GM12892 (cell line): ENCODE results near the gene VCL.
"Not testable (repeated sequence)": the region's sequence is repeated elsewhere in the genome, so short reads cannot be mapped to it uniquely, and the experiment has no call there.

Experiments
- DNase-seq: peaks from one replicate; pipeline ENCODE4 v3.0.0; 2011; ENCODE audit not compliant: insufficient read length
- FAIRE-seq: peaks from 2 replicates; lab custom pipeline; 2011; peaks lifted over from hg19 to GRCh38; lab: Jason Lieb, UNC
- POLR2A ChIP-seq: IDR thresholded peaks from 2 replicates; pipeline ENCODE4 v1.6.1; 2011; ENCODE audit warnings: low read depth, low read length, control low read depth
- POLR2AphosphoS5 ChIP-seq: IDR thresholded peaks from 2 replicates; pipeline ENCODE4 v1.6.1; 2011; ENCODE audit warnings: low read depth, low read length, control low read depth
- TAF1 ChIP-seq: IDR thresholded peaks from 2 replicates; pipeline ENCODE4 v1.6.1; 2011; ENCODE audit warnings: low read depth, mild to moderate bottlenecking, control low read depth, low read length, borderline replicate concordance

VCL gene

GRCh38 chr10:73964743-73965142, 33.2 kb upstream of the VCL start:
- DNase-seq (no peak), FAIRE-seq (no peak)
- TF ChIP-seq TAF1: no peak
- no peak for TF ChIP-seq POLR2AphosphoS5
- no peak for TF ChIP-seq POLR2A

- DNase-seq, FAIRE-seq: not testable (repeated sequence)
These were observed 32.5 kb upstream of the VCL start for GRCh38 chr10:73965267-73965889.

GRCh38 chr10:73965890-73966768, 31.8 kb upstream of the VCL start:
- no peak for TF ChIP-seq POLR2A
- TF ChIP-seq TAF1: no peak
- TF ChIP-seq POLR2AphosphoS5: no peak
- FAIRE-seq (no peak), DNase-seq (no peak)

GRCh38 chr10:73967022-73967429, 30.9 kb upstream of the VCL start:
- no peak for TF ChIP-seq TAF1
- DNase-seq (no peak), FAIRE-seq (no peak)

DNA sequence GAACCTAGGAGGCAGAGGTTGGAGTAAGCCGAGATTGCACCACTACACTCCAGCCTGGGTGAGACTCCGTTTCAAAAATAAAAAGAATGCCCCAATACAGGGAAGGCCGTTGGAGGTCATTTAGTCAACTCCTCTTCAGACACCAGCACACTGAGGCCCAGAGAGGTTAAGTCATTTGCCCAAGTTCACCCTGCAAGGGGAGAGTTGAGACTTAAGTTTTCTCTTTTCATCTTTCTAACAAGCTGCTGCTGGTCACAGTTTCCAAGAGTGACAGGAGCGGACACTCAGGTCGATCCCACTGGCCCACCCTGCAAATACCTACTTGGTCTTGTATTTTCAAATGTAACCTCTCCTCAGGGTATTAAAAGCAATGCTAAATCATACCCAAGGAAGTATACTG, 30.4 kb upstream of the VCL start:
- no peak for DNase-seq
- TF ChIP-seq POLR2A (no peak), POLR2AphosphoS5 (no peak), TAF1 (no peak)
- no peak for FAIRE-seq

GRCh38 chr10:73968098-73968521, 29.8 kb upstream of the VCL start:
- no peak for FAIRE-seq
- no peak for TF ChIP-seq TAF1
- TF ChIP-seq POLR2AphosphoS5: no peak
- TF ChIP-seq POLR2A: no peak
- DNase-seq: no peak

GRCh38 chr10:73969224-73969841, 28.6 kb upstream of the VCL start:
- DNase-seq (no peak), FAIRE-seq (no peak)
- TF ChIP-seq POLR2A: no peak

DNA sequence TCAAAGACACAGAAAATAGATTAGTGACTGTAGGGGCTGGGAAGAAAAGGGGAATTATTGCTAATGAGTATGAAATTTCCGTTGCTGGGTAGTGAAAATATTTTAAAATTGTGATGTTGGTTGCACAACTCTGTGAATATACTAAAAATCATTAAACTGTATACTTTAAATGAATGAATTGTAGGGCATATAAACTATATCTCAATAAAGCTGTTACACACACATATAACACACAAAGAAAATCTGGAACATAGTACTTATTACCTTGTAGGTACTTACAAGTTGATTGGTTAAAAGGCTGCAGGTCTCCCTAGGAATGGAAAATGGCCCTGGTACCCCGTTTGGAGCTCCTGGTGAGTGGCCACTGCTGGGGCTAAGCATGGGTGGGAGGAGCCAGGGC, 27.1 kb upstream of the VCL start:
- FAIRE-seq (no peak), DNase-seq (no peak)
- TF ChIP-seq TAF1: no peak

GRCh38 chr10:73971636-73972354, 26.1 kb upstream of the VCL start:
- FAIRE-seq: no peak
- DNase-seq: no peak
- no peak for TF ChIP-seq TAF1
- no peak for TF ChIP-seq POLR2AphosphoS5
- TF ChIP-seq POLR2A: no peak

- TF ChIP-seq POLR2AphosphoS5 (no peak), TAF1 (no peak), POLR2A (no peak)
- DNase-seq (no peak), FAIRE-seq (no peak)
These were observed 24.5 kb upstream of the VCL start for GRCh38 chr10:73973427-73973826.

DNA sequence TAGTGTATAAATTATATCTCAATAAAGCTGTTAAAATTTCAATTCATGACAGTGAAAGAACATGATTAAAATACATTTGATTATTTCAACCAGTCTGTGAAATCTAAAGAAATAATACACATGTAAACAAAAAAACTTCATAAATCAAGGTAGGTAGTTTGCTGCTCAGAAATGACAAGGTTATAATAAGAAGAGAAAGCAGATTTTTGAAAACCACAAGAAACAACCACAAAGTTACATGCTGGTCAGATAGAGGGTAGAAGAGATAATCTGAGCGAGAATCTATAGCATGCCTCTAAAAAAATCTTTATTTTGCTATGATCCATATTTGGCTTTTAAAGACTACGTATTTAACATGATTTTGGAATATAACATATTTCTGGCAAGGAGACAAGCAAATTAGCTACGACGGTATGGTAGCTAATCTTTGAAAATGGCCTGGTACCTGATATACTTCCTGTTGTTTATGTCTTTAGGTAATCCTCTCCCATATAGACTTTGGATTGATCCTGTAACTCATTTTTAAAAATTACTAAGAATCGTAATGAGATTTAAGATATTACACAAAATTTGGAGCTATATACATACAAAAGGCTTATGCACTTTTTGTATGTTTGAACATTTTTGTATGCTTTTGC, 23.5 kb upstream of the VCL start:
- DNase-seq (no peak), FAIRE-seq (no peak)
- no peak for TF ChIP-seq TAF1
- no peak for TF ChIP-seq POLR2A
- TF ChIP-seq POLR2AphosphoS5: no peak

DNA sequence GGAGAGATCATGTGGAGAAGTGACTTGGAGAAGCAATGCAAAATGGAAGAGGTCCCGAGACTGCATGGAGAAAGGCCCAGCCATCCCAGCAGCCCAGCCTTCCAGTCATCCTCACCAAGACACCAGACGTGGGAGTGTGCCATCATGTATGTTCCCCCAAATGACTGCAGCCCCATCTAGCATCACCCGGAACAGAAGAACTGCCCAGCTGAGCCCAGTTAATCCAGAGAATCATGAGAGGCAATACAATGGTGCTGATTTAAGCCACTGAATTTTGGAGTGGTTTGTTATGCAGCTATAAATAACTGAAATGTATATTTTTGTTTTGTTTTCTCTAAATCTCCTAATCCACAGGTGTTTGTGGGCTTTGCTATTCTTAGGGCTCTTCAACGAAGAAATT, 22.5 kb upstream of the VCL start:
- DNase-seq: no peak
- FAIRE-seq: no peak
- no peak for TF ChIP-seq TAF1
- no peak for TF ChIP-seq POLR2A
- TF ChIP-seq POLR2AphosphoS5: no peak
